Measurements from ENCODE around the gene SLC38A11.

DNA sequence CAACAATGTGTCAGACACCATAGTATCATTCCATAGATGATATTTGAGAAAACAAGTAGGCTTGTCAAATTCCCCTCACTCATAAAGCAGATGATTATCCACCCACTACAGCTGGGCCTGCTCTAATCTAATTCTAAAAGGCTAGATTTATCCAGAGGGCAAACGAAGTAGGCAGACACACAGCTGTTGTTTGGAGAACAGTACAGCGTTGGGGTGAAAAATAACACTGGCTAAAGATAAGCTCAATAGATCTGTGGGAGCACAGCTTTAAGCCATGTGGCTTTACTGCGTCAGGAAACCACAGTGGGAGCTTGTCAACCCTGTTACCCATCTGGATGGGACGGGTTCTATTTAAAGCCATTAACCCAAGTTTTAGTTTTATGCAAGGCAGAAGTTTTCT is 64.8 kb downstream of the SLC38A11 start:
- TF ChIP-seq ZNF501 (CRISPR knock-in tag; IDR thresholded peaks at IDR 0.05) (no peak), EZH2 (conservative IDR thresholded peaks at IDR 0.05; ENCODE audit: low read depth, low read length) (no peak), GTF2F1 (IDR thresholded peaks at IDR 0.05; ENCODE audit: low read length) (no peak), ZNF549 (CRISPR knock-in tag; IDR thresholded peaks at IDR 0.05) (no peak), PAF1 (CRISPR knock-in tag; IDR thresholded peaks at IDR 0.05) (no peak), ZNF737 (CRISPR knock-in tag; IDR thresholded peaks at IDR 0.05; ENCODE audit: borderline replicate concordance) (no peak), RBM22 (optimal IDR thresholded peaks at IDR 0.05; ENCODE audit: low read length) (no peak), ZNF7 (CRISPR knock-in tag; IDR thresholded peaks at IDR 0.05) (no peak), NR2F6 (IDR thresholded peaks at IDR 0.05) (no peak), NR2F6 (CRISPR knock-in tag; IDR thresholded peaks at IDR 0.05) (no peak), MEF2D (CRISPR knock-in tag; IDR thresholded peaks at IDR 0.05) (no peak), MIER3 (CRISPR knock-in tag; IDR thresholded peaks at IDR 0.05; ENCODE audit: borderline replicate concordance) (no peak)
- TF ChIP-seq, protein P1, sequence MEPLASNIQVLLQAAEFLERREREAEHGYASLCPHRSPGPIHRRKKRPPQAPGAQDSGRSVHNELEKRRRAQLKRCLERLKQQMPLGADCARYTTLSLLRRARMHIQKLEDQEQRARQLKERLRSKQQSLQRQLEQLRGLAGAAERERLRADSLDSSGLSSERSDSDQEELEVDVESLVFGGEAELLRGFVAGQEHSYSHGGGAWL (CRISPR knock-in tag; IDR thresholded peaks at IDR 0.05) = no peak

Measured in HepG2 (cell line).